Thyroid gland (tissue), 4 donors: ENCODE measurements around the gene OGFOD3. TPM values are rescaled to one million over a fixed set of nuclear protein-coding genes. Genes with fewer than 3 reads are reported as not detected.

Source experiments
- DNase-seq, 2 donors: peaks; one replicate each; pipeline ENCODE4 v3.0.0-alpha.2; 2019
- H3K27ac ChIP-seq, 3 donors: fragments of 200-600 bp; sonication (generic); 1 replicate in 2 of 3; 2 replicates in 1 of 3; pipeline ENCODE4 v1.5.1; 2016 to 2019; ENCODE audit warnings: mild to moderate bottlenecking in 1 of 3, moderate library complexity in 1 of 3
- H3K27me3 ChIP-seq: fragments of 200-600 bp; sonication (generic); one replicate; pipeline ENCODE4 v1.5.1; 2019
- H3K36me3 ChIP-seq, 2 donors: fragments of 200-600 bp; sonication (generic); one replicate each; pipeline ENCODE4 v1.5.1; 2016 to 2019
- H3K4me1 ChIP-seq, 2 donors: fragments of 200-600 bp; sonication (generic); one replicate each; pipeline ENCODE4 v1.5.1; 2017 to 2019
- H3K4me3 ChIP-seq, 3 donors: fragments of 200-600 bp; sonication (generic); replicated peaks in 1 of 3; 1 replicate in 2 of 3; 2 replicates in 1 of 3; pipeline ENCODE4 v1.5.1; 2016; ENCODE audit warnings: mild to moderate bottlenecking in 1 of 3
- H3K9me3 ChIP-seq: fragments of 200-600 bp; sonication (generic); one replicate; pipeline ENCODE4 v1.5.1; 2017
- POLR2A ChIP-seq, 2 donors: fragments of 450-650 bp; IDR thresholded peaks; one replicate each; pipeline ENCODE4 v1.6.1; 2017; ENCODE audit warnings: antibody characterized with exemption in 2 of 2, mild to moderate bottlenecking in 2 of 2, moderate library complexity in 1 of 2
- WGBS, 2 donors: methylation state at CpG; one replicate each; pipeline ENCODE4 v1.1.5; 2017; 5-methylcytosine and 5-hydroxymethylcytosine counted together
- intact Hi-C: fragments of 100-400 bp; cut with DNase I; formaldehyde crosslinking; loops from one replicate; pipeline ENCODE4 v1.15.1; 2023
- total RNA-seq, 4 donors: library from RNA; depleted of rRNA; stranded (reverse); fragments of >200 nt; gene quantifications; one replicate each; pipeline ENCODE4 v1.2.3, GENCODE V29; 2016
- TF ChIP-seq, protein P1 (sequence below), 6 experiments: fragments of 200-600 bp in 3 of 6; fragments of 450-650 bp in 3 of 6; sonication (generic) in 3 of 6; IDR thresholded peaks; one replicate each; pipeline ENCODE4 v1.5.1; 2016 to 2019; ENCODE audit warnings: antibody characterized with exemption in 6 of 6, mild to moderate bottlenecking in 2 of 6, inconsistent platforms in 1 of 6, moderate library complexity in 1 of 6

The OGFOD3 gene
- total RNA-seq, 4 donors from 2014 or later, result 46.5 to 57.5 (median 55.1) TPM

DNA sequence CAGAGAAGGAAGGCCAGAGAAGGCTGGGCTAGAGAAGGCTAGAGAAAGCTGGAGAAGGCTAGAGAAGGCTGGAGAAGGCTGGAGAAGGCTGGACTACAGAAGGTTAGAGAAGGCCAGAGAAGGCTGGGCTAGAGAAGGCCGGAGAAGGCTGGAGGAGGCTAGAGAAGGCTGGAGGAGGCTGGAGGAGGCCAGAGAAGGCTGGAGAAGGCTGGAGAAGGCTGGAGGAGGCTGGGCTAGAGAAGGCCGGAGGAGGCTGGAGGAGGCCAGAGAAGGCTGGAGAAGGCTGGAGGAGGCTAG lies 6.4 kb upstream of the OGFOD3 start:
- H3K9me3 ChIP-seq, result no peaks in the 10 kb centered on the region
- H3K4me1 ChIP-seq, result no peaks in the 10 kb centered on the region
- TF ChIP-seq, protein P1, sequence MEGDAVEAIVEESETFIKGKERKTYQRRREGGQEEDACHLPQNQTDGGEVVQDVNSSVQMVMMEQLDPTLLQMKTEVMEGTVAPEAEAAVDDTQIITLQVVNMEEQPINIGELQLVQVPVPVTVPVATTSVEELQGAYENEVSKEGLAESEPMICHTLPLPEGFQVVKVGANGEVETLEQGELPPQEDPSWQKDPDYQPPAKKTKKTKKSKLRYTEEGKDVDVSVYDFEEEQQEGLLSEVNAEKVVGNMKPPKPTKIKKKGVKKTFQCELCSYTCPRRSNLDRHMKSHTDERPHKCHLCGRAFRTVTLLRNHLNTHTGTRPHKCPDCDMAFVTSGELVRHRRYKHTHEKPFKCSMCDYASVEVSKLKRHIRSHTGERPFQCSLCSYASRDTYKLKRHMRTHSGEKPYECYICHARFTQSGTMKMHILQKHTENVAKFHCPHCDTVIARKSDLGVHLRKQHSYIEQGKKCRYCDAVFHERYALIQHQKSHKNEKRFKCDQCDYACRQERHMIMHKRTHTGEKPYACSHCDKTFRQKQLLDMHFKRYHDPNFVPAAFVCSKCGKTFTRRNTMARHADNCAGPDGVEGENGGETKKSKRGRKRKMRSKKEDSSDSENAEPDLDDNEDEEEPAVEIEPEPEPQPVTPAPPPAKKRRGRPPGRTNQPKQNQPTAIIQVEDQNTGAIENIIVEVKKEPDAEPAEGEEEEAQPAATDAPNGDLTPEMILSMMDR (IDR thresholded peaks at IDR 0.05), result peak in 1 of 6 experiments; percentile 2
- TF ChIP-seq POLR2A (IDR thresholded peaks at IDR 0.05), result no peak
- H3K4me3 ChIP-seq, result no peak overlapping the region
- no peaks in the 10 kb centered on the region for H3K36me3 ChIP-seq
- intact Hi-C loops, result no loop called here
- no peak for DNase-seq
- H3K27me3 ChIP-seq, result no peaks in the 10 kb centered on the region
- H3K27ac ChIP-seq, result no peak overlapping the region
- WGBS, 2 donors, result 87 to 90% methylated on average over 2 of the region's 2 CpGs

DNA sequence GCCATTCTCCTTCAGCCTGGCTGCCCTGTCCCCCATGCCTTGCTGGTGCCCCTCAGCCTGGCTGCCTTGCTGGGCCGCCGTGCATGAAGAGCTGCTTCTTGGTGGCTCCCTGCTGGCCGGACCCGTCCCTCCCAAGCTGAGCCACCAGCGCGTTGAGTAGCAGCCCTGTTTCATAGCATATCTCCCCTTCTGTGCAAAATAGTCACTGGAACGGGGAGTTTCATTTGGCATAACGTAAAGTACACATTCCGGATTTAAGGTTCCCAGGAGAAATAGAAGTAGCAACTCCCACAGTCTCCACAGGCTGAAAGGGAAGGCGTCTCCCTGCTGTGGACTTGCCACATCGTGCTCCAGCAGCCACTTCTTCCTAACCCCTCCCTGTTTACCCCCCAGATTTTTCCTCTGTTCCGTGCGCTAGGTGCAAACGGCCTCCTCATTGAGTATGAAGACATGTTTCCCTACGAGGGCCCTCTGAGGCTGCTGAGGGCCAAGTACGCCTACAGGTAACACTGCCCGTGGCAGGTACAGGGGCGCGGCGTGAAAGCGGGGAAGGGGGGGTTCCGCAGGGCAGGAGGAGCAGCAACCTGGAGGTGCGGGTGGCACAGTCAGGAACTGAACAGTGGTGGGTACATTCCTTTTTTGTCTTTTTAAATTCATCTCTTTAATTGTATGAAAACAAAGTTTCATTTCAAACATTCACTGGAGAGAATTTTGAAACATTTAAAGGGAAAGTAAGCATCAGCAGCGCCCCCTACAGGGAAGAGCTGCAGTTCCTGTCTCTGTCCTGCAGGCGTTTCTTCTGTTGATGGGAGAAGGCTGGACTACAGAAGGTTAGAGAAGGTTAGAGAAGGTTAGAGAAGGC lies 5.8 kb upstream of the OGFOD3 start:
- Histone ChIP-seq H3K36me3 (no peaks in the 10 kb centered on the region), H3K27me3 (no peaks in the 10 kb centered on the region), H3K27ac (no peak overlapping the region), H3K4me3 (no peak overlapping the region), H3K9me3 (no peaks in the 10 kb centered on the region), H3K4me1 (peaks cover under 1 to 3% of the 10 kb centered on the region in 2 donors)
- peak; percentile 42 to 58 for DNase-seq
- intact Hi-C loops, result no loop called here
- TF ChIP-seq POLR2A (IDR thresholded peaks at IDR 0.05), result no peak
- TF ChIP-seq, protein P1 (IDR thresholded peaks at IDR 0.05), result peak; percentile 26 to 63 (median 57)
- WGBS, 2 donors, result 79 to 85% methylated on average over 25 of the region's 25 CpGs

DNA sequence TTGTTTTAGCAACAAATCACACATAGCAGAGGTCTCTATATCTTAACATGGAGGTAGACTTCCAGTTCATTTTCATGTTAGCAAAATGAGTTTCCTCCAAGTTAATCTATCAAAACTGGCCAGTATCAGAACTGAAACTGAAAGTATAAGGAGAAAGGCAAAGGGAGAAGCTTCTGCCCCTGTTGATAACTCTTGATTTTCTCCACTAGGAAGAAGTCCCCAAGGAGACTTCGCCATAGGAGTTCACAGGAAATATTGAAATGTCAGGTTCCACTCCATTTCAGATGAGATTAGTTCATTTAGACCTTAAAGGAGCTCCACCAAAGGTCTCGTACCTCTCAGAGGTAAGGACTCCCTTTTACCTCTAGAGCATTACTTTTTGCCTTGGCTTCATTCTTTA lies 1.2 kb upstream of the OGFOD3 start:
- intact Hi-C loops, result loop anchor here (10.0 kb wide), 1 partner anchor 75 kb away; no protein-coding TSS in a partner anchor
- DNase-seq, result no peak
- H3K27me3 ChIP-seq, result no peaks in the 10 kb centered on the region
- peaks cover 10 to 17% of the 10 kb centered on the region in 2 donors for H3K4me1 ChIP-seq
- no peak overlapping the region for H3K4me3 ChIP-seq
- no peaks in the 10 kb centered on the region for H3K36me3 ChIP-seq
- TF ChIP-seq, protein P1 (IDR thresholded peaks at IDR 0.05), result no peak
- no peak for TF ChIP-seq POLR2A (IDR thresholded peaks at IDR 0.05)
- no peaks in the 10 kb centered on the region for H3K9me3 ChIP-seq
- no peak overlapping the region for H3K27ac ChIP-seq
- 87 to 91% methylated on average over 2 of the region's 2 CpGs for WGBS, 2 donors

DNA sequence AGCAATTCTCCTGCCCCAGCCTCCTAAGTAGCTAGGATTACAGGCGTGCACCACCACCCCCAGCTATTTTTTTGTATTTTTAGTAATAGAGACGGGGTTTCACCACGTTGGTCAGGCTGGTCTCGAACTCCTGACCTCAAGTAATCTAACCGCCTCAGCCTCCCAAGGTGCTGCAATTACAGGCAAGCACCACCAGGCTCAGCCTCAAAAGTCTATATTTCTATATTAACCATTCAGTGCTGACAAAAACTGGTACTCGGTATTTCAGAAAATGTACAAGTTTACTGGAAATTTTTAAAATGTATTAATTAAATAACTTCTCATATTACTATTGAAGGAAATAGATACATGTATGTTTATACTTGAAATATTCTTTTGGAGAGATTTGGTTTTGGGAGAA lies 1.6 kb downstream of the OGFOD3 start:
- Histone ChIP-seq H3K27me3 (no peaks in the 10 kb centered on the region), H3K4me1 (peaks cover 12 to 21% of the 10 kb centered on the region in 2 donors), H3K9me3 (no peaks in the 10 kb centered on the region), H3K27ac (no peak overlapping the region), H3K4me3 (no peak overlapping the region), H3K36me3 (no peaks in the 10 kb centered on the region)
- DNase-seq, result no peak
- TF ChIP-seq POLR2A (IDR thresholded peaks at IDR 0.05), result no peak
- intact Hi-C loops, result loop anchor here (10.0 kb wide), 1 partner anchor 78 kb away; no protein-coding TSS in a partner anchor
- WGBS, 2 donors, result 90 to 92% methylated on average over 6 of the region's 6 CpGs

DNA sequence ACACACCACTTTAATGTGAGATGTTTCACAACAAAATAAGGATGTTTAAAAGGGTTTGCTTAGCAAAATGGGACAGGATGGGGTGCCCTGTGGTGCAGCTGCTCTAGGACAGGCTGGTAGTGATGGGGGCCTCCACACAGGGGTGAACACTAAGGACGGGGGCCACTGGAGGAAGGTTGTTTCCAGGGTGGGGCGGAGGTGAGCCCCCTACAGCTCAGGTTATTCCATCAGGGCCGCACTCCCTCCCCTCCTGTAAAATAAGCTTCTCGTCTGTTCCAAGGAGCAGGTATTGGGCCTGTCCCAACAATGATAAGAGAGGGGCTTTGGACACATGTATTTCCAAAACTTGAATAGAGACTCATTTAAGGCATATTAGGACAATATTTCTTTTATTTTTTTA lies 2.1 kb downstream of the OGFOD3 start:
- H3K9me3 ChIP-seq, result no peaks in the 10 kb centered on the region
- no peak overlapping the region for H3K4me3 ChIP-seq
- H3K4me1 ChIP-seq, result peaks cover 12 to 22% of the 10 kb centered on the region in 2 donors
- intact Hi-C loops, result loop anchor here (10.0 kb wide), 1 partner anchor 79 kb away; no protein-coding TSS in a partner anchor
- DNase-seq, result no peak
- no peaks in the 10 kb centered on the region for H3K27me3 ChIP-seq
- TF ChIP-seq, protein P1 (IDR thresholded peaks at IDR 0.05), result no peak
- TF ChIP-seq POLR2A (IDR thresholded peaks at IDR 0.05), result no peak
- WGBS, 2 donors, result 84 to 96% methylated on average over 4 of the region's 4 CpGs
- H3K36me3 ChIP-seq, result no peaks in the 10 kb centered on the region
- no peak overlapping the region for H3K27ac ChIP-seq
